HG02840 (cell line): Measurements from ENCODE around the gene GRID1.
"Not testable (repeated sequence)": the region's sequence is repeated elsewhere in the genome, so short reads cannot be mapped to it uniquely, and the experiment has no call there.

ENCODE experiments used
- ATAC-seq: cut with Tn5 transposase; IDR thresholded peaks from one replicate; pipeline ENCODE4 v1.9.1; 2021; ENCODE audit warnings: mild to moderate bottlenecking, moderate library complexity, moderate number of reproducible peaks; ENCODE audit not compliant: unreplicated experiment, low FRiP score

GRID1 gene

GRCh38 chr10:85873063-85873462 lies 493.5 kb downstream of the GRID1 start:
- no peak for ATAC-seq

GRCh38 chr10:85868627-85869499 lies 497.7 kb downstream of the GRID1 start:
- no peak for ATAC-seq

- ATAC-seq: no peak
Measured at GRCh38 chr10:85864868-85865526, 501.6 kb downstream of the GRID1 start.

- no peak for ATAC-seq
Measured at GRCh38 chr10:85864173-85864549, 502.4 kb downstream of the GRID1 start.

GRCh38 chr10:85863301-85864172 lies 503.1 kb downstream of the GRID1 start:
- ATAC-seq: no peak

- no peak for ATAC-seq
Measured at GRCh38 chr10:85862771-85863170, 503.8 kb downstream of the GRID1 start.

GRCh38 chr10:85861513-85862197 lies 504.9 kb downstream of the GRID1 start:
- no peak for ATAC-seq

- no peak for ATAC-seq
Measured at GRCh38 chr10:85859859-85860258, 506.7 kb downstream of the GRID1 start.

- no peak for ATAC-seq
Measured at GRCh38 chr10:85858776-85859515, 507.6 kb downstream of the GRID1 start.

- ATAC-seq: no peak
Measured at GRCh38 chr10:85857791-85858190, 508.8 kb downstream of the GRID1 start.

GRCh38 chr10:85857305-85857704 lies 509.3 kb downstream of the GRID1 start:
- ATAC-seq: no peak

- ATAC-seq: no peak
Measured at GRCh38 chr10:85851934-85852333, 514.7 kb downstream of the GRID1 start.

- no peak for ATAC-seq
Measured at GRCh38 chr10:85851325-85851724, 515.3 kb downstream of the GRID1 start.

- no peak for ATAC-seq
Measured at GRCh38 chr10:85850736-85851135, 515.9 kb downstream of the GRID1 start.

- no peak for ATAC-seq
Measured at GRCh38 chr10:85849315-85849714, 517.3 kb downstream of the GRID1 start.

GRCh38 chr10:85848756-85849155 lies 517.8 kb downstream of the GRID1 start:
- ATAC-seq: no peak

- no peak for ATAC-seq
Measured at GRCh38 chr10:85847085-85847484, 519.5 kb downstream of the GRID1 start.

GRCh38 chr10:85838660-85839059 lies 527.9 kb downstream of the GRID1 start:
- ATAC-seq: not testable (repeated sequence)

- no peak for ATAC-seq
Measured at GRCh38 chr10:85832988-85833387, 533.6 kb downstream of the GRID1 start.

- ATAC-seq: no peak
Measured at GRCh38 chr10:85831422-85831821, 535.2 kb downstream of the GRID1 start.
